Measurements from ENCODE around the gene ATAD1. TPM values are rescaled to one million over a fixed set of nuclear protein-coding genes. Genes with fewer than 3 reads are reported as not detected.

Gene ATAD1
- total and polyA plus RNA-seq, 9 of the 15 experiments (the other 6 are each of a cell fraction or from before 2014, with no cell fraction given) = 11.3 to 33.8 (median 27.3) TPM

- Histone ChIP-seq H3K9me3 (replicated peaks; ENCODE audit: control insufficient read depth, insufficient read depth, low read depth, low read length) (no peaks in the 10 kb centered on the region), H2AFZ (ENCODE audit: low read depth, low read length) (no peak overlapping the region), H3K27ac (ENCODE audit: extremely low read depth, low read depth, low read length) (no peak overlapping the region), H3K9me1 (ENCODE audit: control insufficient read depth, insufficient read depth, low read length) (no peaks in the 10 kb centered on the region), H3K4me1 (replicated peaks in 1 of 2; ENCODE audit: control insufficient read depth in 2 of 2, insufficient read depth in 2 of 2, low read length in 2 of 2) (no peaks in the 10 kb centered on the region), H3K4me3 (no peak overlapping the region), H3K27me3 (ENCODE audit: control insufficient read depth in 2 of 2, insufficient read depth in 2 of 2, low read length in 2 of 2) (peaks cover 2 to 4% of the 10 kb centered on the region in 2 experiments; a peak in 4 of 5 replicates), H3K36me3 (ENCODE audit: control insufficient read depth, insufficient read depth, low read length) (no peaks in the 10 kb centered on the region), H3K4me2 (ENCODE audit: insufficient read depth, low read length) (no peak overlapping the region), H4K20me1 (replicated peaks; ENCODE audit: control insufficient read depth, insufficient read depth, low read length) (no peaks in the 10 kb centered on the region), H3K9ac (ENCODE audit: insufficient read depth in 1 of 2, low read depth in 2 of 2, low read length in 2 of 2) (no peak overlapping the region), H3K79me2 (ENCODE audit: control insufficient read depth, insufficient read depth, low read length) (no peaks in the 10 kb centered on the region)
- CTCF ChIA-PET (ENCODE audit: low intra/inter-chr PET ratio) = no interaction called here
- POLR2A ChIA-PET = interaction anchor here (1.7 kb wide), 1 partner anchor 10 kb away, joined by 5 read pairs; no protein-coding TSS in a partner anchor
- BruUV-seq (replicated peaks) = no TSS peak
- FAIRE-seq (no peak), DNase-seq (ENCODE audit: extremely low read depth in 1 of 4, low spot score in 3 of 4) (no peak), ATAC-seq (no peak)
- TF ChIP-seq ILK (tag; IDR thresholded peaks at IDR 0.05; ENCODE audit: borderline replicate concordance, low read depth) = no peak
- no peak for TF ChIP-seq CCNT2 (IDR thresholded peaks at IDR 0.05; ENCODE audit: borderline replicate concordance, extremely low read depth, insufficient read length, low read depth, low read length)
- no peak for TF ChIP-seq HMGXB4 (CRISPR knock-in tag; IDR thresholded peaks at IDR 0.05)
- no peak for TF ChIP-seq ZNF253 (CRISPR knock-in tag; conservative IDR thresholded peaks at IDR 0.05)
- no peak for TF ChIP-seq NR0B1 (IDR thresholded peaks at IDR 0.05; ENCODE audit: partially characterized antibody)
- TF ChIP-seq ZBTB9 (CRISPR knock-in tag; IDR thresholded peaks at IDR 0.05) = no peak
- TF ChIP-seq CEBPG (CRISPR knock-in tag; IDR thresholded peaks at IDR 0.05) = no peak
- TF ChIP-seq CEBPG (tag; conservative IDR thresholded peaks at IDR 0.05 in 1 of 2, IDR thresholded peaks at IDR 0.05 in 1 of 2) = no peak
- TF ChIP-seq PTBP1 (IDR thresholded peaks at IDR 0.05; ENCODE audit: low read depth, low read length) = no peak
- TF ChIP-seq KAT2B (IDR thresholded peaks at IDR 0.05; ENCODE audit: low read depth, low read length) = no peak
- TF ChIP-seq ZNF165 (CRISPR knock-in tag; IDR thresholded peaks at IDR 0.05; ENCODE audit: borderline replicate concordance) = no peak
- no peak for TF ChIP-seq BCL6 (CRISPR knock-in tag; IDR thresholded peaks at IDR 0.05)
- TF ChIP-seq ZNF384 (IDR thresholded peaks at IDR 0.05; ENCODE audit: low read depth, low read length) = no peak
- TF ChIP-seq ZNF586 (CRISPR knock-in tag; conservative IDR thresholded peaks at IDR 0.05) = no peak
- TF ChIP-seq KDM4B (IDR thresholded peaks at IDR 0.05; ENCODE audit: borderline replicate concordance in 2 of 2, low read depth in 1 of 2) = no peak
- TF ChIP-seq NR2C1 (IDR thresholded peaks at IDR 0.05) = no peak
- TF ChIP-seq NR2C1 (tag; IDR thresholded peaks at IDR 0.05) = no peak
- TF ChIP-seq ZNF175 (CRISPR knock-in tag; IDR thresholded peaks at IDR 0.05; ENCODE audit: low read depth) = no peak
- TF ChIP-seq ESRRB (CRISPR knock-in tag; IDR thresholded peaks at IDR 0.05; ENCODE audit: borderline replicate concordance) = no peak
- intact Hi-C loops (cut with micrococcal nuclease) (no loop called here), in situ Hi-C loops (cut with MboI) (no loop called here)
- 5% methylated on average over 6 of the region's 6 CpGs for WGBS (ENCODE audit: insufficient coverage, low coverage, missing lambda C conversion rate)
These were observed 94.5 kb downstream of the ATAD1 start for GRCh38 chr10:87723500-87723899.
